ENCODE results near the gene LAMB1.
A peak's percentile ranks its signal among the peaks of the same experiment; 100 is the strongest.
"Not testable (repeated sequence)": the region's sequence is repeated elsewhere in the genome, so short reads cannot be mapped to it uniquely, and the experiment has no call there.

Gene LAMB1

GRCh38 chr7:107914831-107915230, 88.1 kb downstream of the LAMB1 start:
- Histone ChIP-seq H4K20me1 (peaks cover 0 to 10% (median 0%) of the 10 kb centered on the region in 11 experiments; a peak in 6 of 22 replicates), H3K27me3 (no peaks in the 10 kb centered on the region), H3K27ac (peak overlapping the region in 3 of 11 experiments; percentile 9 to 51 (median 24); a peak in 2 of 22 replicates), H3K36me3 (peaks cover 71 to 100% (median 93%) of the 10 kb centered on the region in 11 experiments), H3K4me3 (no peak overlapping the region), H3K4me1 (peaks cover 0 to 85% (median 2%) of the 10 kb centered on the region in 10 experiments; a peak in 8 of 20 replicates), H3K9me3 (replicated peaks in 1 of 11) (peaks cover 0 to 11% (median 5%) of the 10 kb centered on the region in 11 experiments; a peak in 5 of 22 replicates), H3K4me2 (peak overlapping the region in 3 of 11 experiments; percentile 43 to 66 (median 62); a peak in 5 of 22 replicates), H3K9ac (no peak overlapping the region)
- TF ChIP-seq Cebpa-rat (IDR thresholded peaks at IDR 0.05): no peak

DNA sequence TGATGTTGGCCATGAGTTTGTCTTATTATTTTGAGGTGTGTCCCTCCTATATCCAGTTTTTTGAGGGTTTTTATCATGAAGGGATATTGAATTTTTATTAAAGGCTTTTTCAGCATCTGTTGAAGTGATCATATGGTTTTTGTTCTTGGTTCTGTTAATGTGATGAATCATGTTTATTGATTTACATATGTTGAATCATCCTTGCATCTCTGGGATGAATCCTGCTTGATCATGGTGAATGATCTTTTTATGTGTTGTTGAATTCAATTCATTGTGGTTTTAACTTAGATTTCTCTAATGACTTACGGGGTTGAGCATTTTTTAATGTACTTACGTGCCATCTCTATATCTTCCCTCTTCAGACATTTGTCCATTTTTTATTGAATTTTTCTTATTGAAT, 89.1 kb downstream of the LAMB1 start:
- H3K36me3 ChIP-seq: peaks cover 71 to 100% (median 93%) of the 10 kb centered on the region in 11 experiments
- peak overlapping the region in 3 of 11 experiments; percentile 32 to 66 (median 35); a peak in 4 of 22 replicates for H3K4me2 ChIP-seq
- H3K4me3 ChIP-seq: no peak overlapping the region
- H3K27me3 ChIP-seq: no peaks in the 10 kb centered on the region
- H3K9ac ChIP-seq: no peak overlapping the region
- H3K4me1 ChIP-seq: peaks cover 0 to 81% (median 2%) of the 10 kb centered on the region in 10 experiments; a peak in 8 of 20 replicates
- no peak for TF ChIP-seq Cebpa-rat (IDR thresholded peaks at IDR 0.05)
- H3K9me3 ChIP-seq (replicated peaks in 1 of 11): peaks cover 0 to 11% (median 5%) of the 10 kb centered on the region in 11 experiments; a peak in 5 of 22 replicates
- H3K27ac ChIP-seq: peak overlapping the region in 2 of 11 experiments; percentile 40 to 51; a peak in 4 of 22 replicates
- H4K20me1 ChIP-seq: peaks cover 0 to 10% (median 0%) of the 10 kb centered on the region in 11 experiments; a peak in 6 of 22 replicates

DNA sequence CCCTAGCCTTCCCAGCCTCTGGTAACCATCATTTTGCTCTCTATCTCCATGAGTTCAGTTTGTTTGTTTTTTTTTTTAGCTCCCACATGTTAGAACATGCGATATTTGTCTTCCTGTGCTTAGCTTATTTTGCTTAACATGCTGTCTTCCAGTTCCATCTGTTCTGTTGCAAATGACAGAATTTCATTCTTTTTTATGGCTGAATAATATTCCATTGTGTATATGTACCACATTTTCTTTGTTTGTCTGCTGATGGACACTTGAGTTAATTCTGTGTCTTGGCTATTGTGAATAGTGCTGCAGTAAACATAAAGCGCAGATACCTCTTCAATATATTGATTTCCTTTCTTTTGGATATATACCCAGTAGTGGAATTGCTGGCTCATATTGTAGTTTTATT, 91.0 kb downstream of the LAMB1 start:
- no peak overlapping the region for H3K27ac ChIP-seq
- peaks cover 0 to 10% (median 0%) of the 10 kb centered on the region in 11 experiments; a peak in 6 of 22 replicates for H4K20me1 ChIP-seq
- H3K4me3 ChIP-seq: no peak overlapping the region
- H3K9ac ChIP-seq: no peak overlapping the region
- H3K4me2 ChIP-seq: no peak overlapping the region
- H3K36me3 ChIP-seq: peaks cover 68 to 100% (median 93%) of the 10 kb centered on the region in 11 experiments
- TF ChIP-seq Cebpa-rat (IDR thresholded peaks at IDR 0.05): no peak
- peaks cover 0 to 81% (median 2%) of the 10 kb centered on the region in 10 experiments; a peak in 8 of 20 replicates for H3K4me1 ChIP-seq
- peaks cover 0 to 11% (median 5%) of the 10 kb centered on the region in 11 experiments; a peak in 5 of 22 replicates for H3K9me3 ChIP-seq (replicated peaks in 1 of 11)
- no peaks in the 10 kb centered on the region for H3K27me3 ChIP-seq

DNA sequence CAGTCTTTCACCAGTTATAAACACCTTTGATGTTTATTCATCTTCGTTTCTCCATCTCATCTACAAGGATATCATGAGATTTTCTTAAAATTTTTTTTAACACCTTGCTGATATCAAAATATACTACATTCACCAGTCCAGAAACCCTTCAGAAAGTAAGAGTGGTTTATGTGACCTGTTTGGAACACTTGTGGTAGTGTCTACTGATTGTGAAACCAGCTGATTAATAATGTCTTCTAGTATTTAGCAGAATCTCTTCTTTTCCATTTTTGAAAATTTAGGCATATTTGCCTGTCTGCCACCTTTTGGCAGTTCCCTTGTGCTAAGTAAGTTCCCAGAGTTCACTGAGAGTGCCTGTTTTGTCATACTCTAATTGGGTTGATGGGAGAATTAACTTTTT, 93.5 kb downstream of the LAMB1 start:
- Histone ChIP-seq H3K9me3 (replicated peaks in 1 of 11) (peaks cover 0 to 11% (median 5%) of the 10 kb centered on the region in 11 experiments; a peak in 6 of 22 replicates), H4K20me1 (peaks cover 0 to 6% (median 0%) of the 10 kb centered on the region in 11 experiments; a peak in 6 of 22 replicates), H3K27me3 (no peaks in the 10 kb centered on the region), H3K36me3 (peaks cover 76 to 100% (median 98%) of the 10 kb centered on the region in 11 experiments), H3K27ac (no peak overlapping the region), H3K4me1 (peaks cover 0 to 69% (median 0%) of the 10 kb centered on the region in 10 experiments; a peak in 7 of 20 replicates), H3K4me3 (no peak overlapping the region), H3K9ac (no peak overlapping the region), H3K4me2 (no peak overlapping the region)
- no peak for TF ChIP-seq Cebpa-rat (IDR thresholded peaks at IDR 0.05)

- Histone ChIP-seq H3K9me3 (replicated peaks in 1 of 11) (peaks cover 0 to 11% (median 5%) of the 10 kb centered on the region in 11 experiments; a peak in 6 of 22 replicates), H3K27me3 (no peaks in the 10 kb centered on the region), H3K36me3 (peaks cover 93 to 100% (median 100%) of the 10 kb centered on the region in 11 experiments), H3K4me1 (peaks cover 0 to 53% (median 0%) of the 10 kb centered on the region in 10 experiments; a peak in 7 of 20 replicates), H4K20me1 (peaks cover 0 to 15% (median 0%) of the 10 kb centered on the region in 11 experiments; a peak in 6 of 22 replicates), H3K4me3 (no peak overlapping the region), H3K4me2 (peak overlapping the region in 4 of 11 experiments; percentile 4 to 56 (median 29); a peak in 7 of 22 replicates), H3K9ac (no peak overlapping the region), H3K27ac (peak overlapping the region in 5 of 11 experiments; percentile 8 to 71 (median 30); a peak in 8 of 22 replicates)
- no peak for TF ChIP-seq Cebpa-rat (IDR thresholded peaks at IDR 0.05)
Measured at GRCh38 chr7:107907790-107908189, 95.2 kb downstream of the LAMB1 start.

GRCh38 chr7:107902381-107902780, 100.6 kb downstream of the LAMB1 start:
- TF ChIP-seq Cebpa-rat (IDR thresholded peaks at IDR 0.05): no peak
- Histone ChIP-seq H3K27me3 (no peaks in the 10 kb centered on the region), H3K4me1 (peaks cover 0 to 49% (median 0%) of the 10 kb centered on the region in 10 experiments; a peak in 7 of 20 replicates), H3K9ac (peak overlapping the region in 2 of 11 experiments; percentile 13 to 39; a peak in 2 of 22 replicates), H3K9me3 (replicated peaks in 1 of 11) (no peaks in the 10 kb centered on the region; a peak in 1 of 22 replicates), H4K20me1 (peaks cover 14 to 68% (median 38%) of the 10 kb centered on the region in 11 experiments; a peak in 17 of 22 replicates), H3K27ac (0 out of 22 replicates have a peak overlapping the region, but pooled peaks of 1 of the 11 experiments have one; percentile 33), H3K36me3 (peaks cover 60 to 97% (median 79%) of the 10 kb centered on the region in 11 experiments), H3K4me3 (no peak overlapping the region), H3K4me2 (0 out of 22 replicates have a peak overlapping the region, but pooled peaks of 1 of the 11 experiments have one; percentile 16)

DNA sequence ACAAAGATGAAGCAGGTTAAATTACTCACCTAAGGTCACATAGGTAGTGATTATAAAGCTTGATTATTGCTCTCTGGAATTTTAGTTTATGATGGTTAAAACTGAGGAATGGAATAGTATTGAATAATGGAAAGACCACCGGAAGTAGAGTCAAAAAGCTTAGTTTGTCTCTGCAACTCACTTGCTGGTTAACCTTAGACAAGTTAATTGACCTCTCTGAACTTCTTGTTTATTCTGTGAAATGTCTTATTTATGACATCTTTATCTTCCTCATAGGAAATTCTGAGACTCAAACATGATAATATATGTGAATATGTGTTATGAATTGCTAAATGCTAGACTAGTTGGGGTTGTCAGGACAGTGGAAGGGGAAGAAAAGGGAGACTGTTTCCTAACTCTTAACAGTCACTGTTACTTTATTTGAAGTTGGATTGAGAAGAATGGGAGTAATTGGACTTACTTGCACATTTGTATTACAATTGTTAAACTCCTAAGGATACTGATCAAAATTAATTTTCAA, 102.4 kb downstream of the LAMB1 start:
- Histone ChIP-seq H3K27ac (no peak overlapping the region), H3K9ac (no peak overlapping the region), H3K9me3 (replicated peaks in 1 of 11) (no peaks in the 10 kb centered on the region), H3K27me3 (no peaks in the 10 kb centered on the region), H3K4me2 (no peak overlapping the region), H3K4me3 (no peak overlapping the region), H3K36me3 (peaks cover 59 to 97% (median 79%) of the 10 kb centered on the region in 11 experiments), H3K4me1 (peaks cover 0 to 45% (median 0%) of the 10 kb centered on the region in 10 experiments; a peak in 5 of 20 replicates), H4K20me1 (peaks cover 27 to 86% (median 56%) of the 10 kb centered on the region in 11 experiments; a peak in 19 of 22 replicates)
- TF ChIP-seq Cebpa-rat (IDR thresholded peaks at IDR 0.05): no peak

DNA sequence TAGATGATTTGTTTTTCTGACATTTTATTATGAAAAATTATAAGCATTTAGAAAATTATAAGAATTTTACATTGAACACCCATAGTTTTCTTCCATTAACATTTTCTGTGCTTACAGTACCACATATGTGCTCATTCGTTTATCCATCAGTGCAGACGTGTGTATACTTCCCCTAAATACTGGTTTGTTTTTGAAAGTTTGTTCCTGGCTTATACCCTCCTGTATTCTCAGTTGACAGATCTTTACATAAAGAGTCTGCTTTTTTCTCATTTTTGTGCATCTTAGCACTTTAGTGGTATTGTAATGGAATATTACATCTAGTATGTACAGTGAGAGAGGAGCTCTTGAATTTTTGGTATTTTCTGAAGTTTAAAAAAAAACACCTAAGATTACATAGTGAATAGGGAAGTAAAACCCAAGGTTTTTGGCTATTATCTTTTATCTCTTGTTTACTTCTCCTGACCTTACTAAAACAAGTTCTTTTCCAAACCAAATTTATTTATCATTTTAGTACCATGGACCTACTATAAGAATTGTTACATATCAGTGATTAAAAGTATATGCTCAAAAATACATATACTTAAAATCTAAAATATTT, 103.9 kb downstream of the LAMB1 start:
- Histone ChIP-seq H3K4me1 (peaks cover 0 to 58% (median 0%) of the 10 kb centered on the region in 10 experiments; a peak in 7 of 20 replicates), H3K9ac (no peak overlapping the region), H3K36me3 (peaks cover 59 to 97% (median 79%) of the 10 kb centered on the region in 11 experiments), H3K9me3 (replicated peaks in 1 of 11) (no peaks in the 10 kb centered on the region), H3K4me2 (peak overlapping the region in 2 of 11 experiments; percentile 23 to 30; a peak in 2 of 22 replicates), H3K4me3 (no peak overlapping the region), H3K27ac (no peak overlapping the region), H3K27me3 (no peaks in the 10 kb centered on the region), H4K20me1 (peaks cover 29 to 99% (median 70%) of the 10 kb centered on the region in 11 experiments; a peak in 19 of 22 replicates)
- TF ChIP-seq Cebpa-rat (IDR thresholded peaks at IDR 0.05): no peak

GRCh38 chr7:107892367-107892741, 110.6 kb downstream of the LAMB1 start:
- Histone ChIP-seq H3K4me2 (peak overlapping the region; percentile 77 to 96 (median 83)), H3K4me3 (peak overlapping the region; percentile 62 to 93 (median 86); a peak in 19 of 20 replicates), H3K27ac (peak overlapping the region; percentile 80 to 96 (median 92); a peak in 21 of 22 replicates), H3K9me3 (replicated peaks in 1 of 11) (peaks cover 0 to 16% (median 14%) of the 10 kb centered on the region in 11 experiments; a peak in 17 of 22 replicates), H4K20me1 (peaks cover 15 to 52% (median 35%) of the 10 kb centered on the region in 11 experiments; a peak in 17 of 22 replicates), H3K9ac (peak overlapping the region; percentile 84 to 96 (median 93); a peak in 21 of 22 replicates), H3K4me1 (peaks cover 24 to 49% (median 29%) of the 10 kb centered on the region in 10 experiments), H3K36me3 (peaks cover 33 to 48% (median 44%) of the 10 kb centered on the region in 11 experiments)
- H3K27me3 ChIP-seq: not testable (repeated sequence)
